ENCODE results near the gene CRTAP.
"Not testable (repeated sequence)": the region's sequence is repeated elsewhere in the genome, so short reads cannot be mapped to it uniquely, and the experiment has no call there.

Gene CRTAP

GRCh38 chr3:33103034-33103433 lies 10.8 kb upstream of the CRTAP start:
- no peak overlapping the region for H3K27ac ChIP-seq
- TF ChIP-seq ZFX (IDR thresholded peaks at IDR 0.05; ENCODE audit: borderline replicate concordance): no peak
- no peak for TF ChIP-seq CTCF (IDR thresholded peaks at IDR 0.05)

- TF ChIP-seq ZFX (IDR thresholded peaks at IDR 0.05; ENCODE audit: borderline replicate concordance) (no peak), CTCF (IDR thresholded peaks at IDR 0.05) (no peak)
- H3K27ac ChIP-seq: no peak overlapping the region
Measured at GRCh38 chr3:33103480-33103879, 10.3 kb upstream of the CRTAP start.

- TF ChIP-seq ZFX (IDR thresholded peaks at IDR 0.05; ENCODE audit: borderline replicate concordance) (no peak), CTCF (IDR thresholded peaks at IDR 0.05) (no peak)
- no peak overlapping the region for H3K27ac ChIP-seq
Measured at GRCh38 chr3:33104803-33105202, 9.0 kb upstream of the CRTAP start.

- TF ChIP-seq CTCF (IDR thresholded peaks at IDR 0.05): no peak
- TF ChIP-seq ZFX (IDR thresholded peaks at IDR 0.05; ENCODE audit: borderline replicate concordance): no peak
- no peak overlapping the region for H3K27ac ChIP-seq
Measured at GRCh38 chr3:33105341-33105948, 8.4 kb upstream of the CRTAP start.

- H3K27ac ChIP-seq: not testable (repeated sequence)
Measured at GRCh38 chr3:33106854-33107253, 7.0 kb upstream of the CRTAP start.

- H3K27ac ChIP-seq: no peak overlapping the region
- TF ChIP-seq CTCF (IDR thresholded peaks at IDR 0.05) (no peak), ZFX (IDR thresholded peaks at IDR 0.05; ENCODE audit: borderline replicate concordance) (no peak)
Measured at GRCh38 chr3:33111581-33111980, 2.2 kb upstream of the CRTAP start.

- H3K27ac ChIP-seq: peak overlapping the region; percentile 81
- TF ChIP-seq ZFX (IDR thresholded peaks at IDR 0.05; ENCODE audit: borderline replicate concordance) (no peak), CTCF (IDR thresholded peaks at IDR 0.05) (no peak)
Measured at GRCh38 chr3:33114622-33115023, 809 bp downstream of the CRTAP start.

All from 22Rv1 (cell line).